WI38 (cell line): ENCODE measurements around the gene MAML3.

Experiments
- H3K4me3 ChIP-seq: 2 replicates; pipeline ENCODE4 v1.5.1; 2011; ENCODE audit warnings: low read depth, mild to moderate bottlenecking, control low read depth, low read length
- TF ChIP-seq, protein P1 (sequence below): IDR thresholded peaks from 2 replicates; pipeline ENCODE4 v1.5.1; 2012; ENCODE audit warnings: low read depth, mild to moderate bottlenecking, control low read depth, low read length

The MAML3 gene

DNA sequence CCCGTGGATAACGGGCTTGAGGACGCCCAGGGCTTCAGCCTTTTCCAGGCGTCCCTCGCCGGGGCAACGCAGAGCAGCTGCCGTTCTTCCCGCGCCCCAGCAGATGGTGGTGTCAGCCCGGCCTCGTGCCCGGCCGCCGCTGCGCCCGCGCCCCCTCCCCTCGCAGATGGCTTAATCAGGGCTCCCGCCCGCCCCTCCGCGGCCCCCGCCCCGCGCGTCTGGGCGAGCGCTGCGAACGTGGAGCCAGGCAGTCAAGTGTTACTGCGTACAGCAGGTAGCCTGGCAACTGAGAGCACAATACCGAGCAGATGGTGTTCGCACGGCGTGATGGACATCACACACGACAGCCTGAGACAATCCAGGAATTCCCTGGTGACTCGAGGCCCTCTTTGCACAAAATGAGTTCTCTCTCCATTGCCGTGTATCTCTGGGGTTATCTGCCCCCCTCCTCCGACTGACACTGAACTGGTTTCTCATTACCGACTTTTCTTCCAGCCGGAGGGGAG, 419.1 kb downstream of the MAML3 start:
- peak overlapping the region; percentile 59 for H3K4me3 ChIP-seq
- TF ChIP-seq, protein P1, sequence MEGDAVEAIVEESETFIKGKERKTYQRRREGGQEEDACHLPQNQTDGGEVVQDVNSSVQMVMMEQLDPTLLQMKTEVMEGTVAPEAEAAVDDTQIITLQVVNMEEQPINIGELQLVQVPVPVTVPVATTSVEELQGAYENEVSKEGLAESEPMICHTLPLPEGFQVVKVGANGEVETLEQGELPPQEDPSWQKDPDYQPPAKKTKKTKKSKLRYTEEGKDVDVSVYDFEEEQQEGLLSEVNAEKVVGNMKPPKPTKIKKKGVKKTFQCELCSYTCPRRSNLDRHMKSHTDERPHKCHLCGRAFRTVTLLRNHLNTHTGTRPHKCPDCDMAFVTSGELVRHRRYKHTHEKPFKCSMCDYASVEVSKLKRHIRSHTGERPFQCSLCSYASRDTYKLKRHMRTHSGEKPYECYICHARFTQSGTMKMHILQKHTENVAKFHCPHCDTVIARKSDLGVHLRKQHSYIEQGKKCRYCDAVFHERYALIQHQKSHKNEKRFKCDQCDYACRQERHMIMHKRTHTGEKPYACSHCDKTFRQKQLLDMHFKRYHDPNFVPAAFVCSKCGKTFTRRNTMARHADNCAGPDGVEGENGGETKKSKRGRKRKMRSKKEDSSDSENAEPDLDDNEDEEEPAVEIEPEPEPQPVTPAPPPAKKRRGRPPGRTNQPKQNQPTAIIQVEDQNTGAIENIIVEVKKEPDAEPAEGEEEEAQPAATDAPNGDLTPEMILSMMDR: peak; percentile 75

DNA sequence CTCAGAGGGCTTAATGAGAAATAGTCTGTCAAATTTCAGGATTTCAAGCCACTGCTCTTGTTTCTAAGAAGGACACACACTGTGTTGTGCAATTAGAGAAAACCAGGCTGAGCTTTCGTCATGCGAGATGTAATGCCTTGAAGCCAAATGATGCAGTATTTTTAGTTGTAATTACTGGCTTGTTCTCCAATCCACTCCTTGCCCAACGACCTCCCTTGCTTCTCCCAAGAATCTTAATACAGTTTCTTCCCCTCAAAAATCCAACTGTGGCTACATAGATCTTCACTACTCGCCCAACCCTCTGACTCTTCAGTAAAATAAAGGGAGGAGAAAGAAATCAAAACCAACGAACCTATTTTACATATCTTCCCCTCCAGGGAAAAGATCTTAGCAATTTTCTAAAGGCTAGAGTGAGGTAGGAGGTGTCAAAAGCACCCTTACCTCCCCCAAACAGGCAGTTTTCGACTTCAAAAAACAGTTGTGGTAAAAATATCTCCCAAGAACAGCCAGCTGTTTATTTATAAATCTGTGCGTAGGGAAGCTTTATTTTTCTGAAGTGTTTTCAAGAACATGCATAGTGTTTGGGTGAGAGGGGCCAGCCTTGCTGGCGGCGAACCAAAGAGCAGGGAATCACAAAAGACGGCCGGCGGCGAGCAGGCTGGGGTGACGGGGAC, 419.6 kb downstream of the MAML3 start:
- H3K4me3 ChIP-seq: peak overlapping the region; percentile 59

DNA sequence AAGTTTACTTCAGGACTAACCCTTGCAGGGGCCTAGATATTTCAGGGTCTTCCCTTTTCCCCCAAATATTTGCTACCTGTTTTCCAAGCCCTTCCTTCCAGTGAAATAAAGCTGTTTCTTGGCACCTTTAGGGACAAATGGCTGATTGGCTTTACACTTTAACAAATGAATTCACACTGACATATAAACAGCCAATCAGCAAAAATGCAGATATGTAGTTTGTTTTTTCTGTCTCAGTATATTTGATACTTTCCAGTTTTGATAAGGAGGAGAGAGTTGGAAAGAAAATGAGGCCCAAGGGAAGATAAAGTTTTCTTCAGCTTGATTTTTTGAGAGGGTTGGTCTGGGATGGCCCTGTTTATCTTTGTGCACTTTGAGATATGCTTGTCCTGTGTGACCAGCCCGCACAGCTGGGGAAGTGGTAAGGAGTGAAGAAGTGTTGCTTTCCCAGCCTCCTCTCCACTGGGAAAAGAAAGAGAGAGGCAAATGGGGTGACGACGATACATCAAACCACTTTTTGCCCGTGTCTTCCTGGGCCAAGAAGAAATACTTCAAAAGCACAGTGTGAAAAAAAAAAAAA, 420.9 kb downstream of the MAML3 start:
- H3K4me3 ChIP-seq: no peak overlapping the region
- TF ChIP-seq, protein P1: no peak

More for the DNA sequence above, 419.6 kb downstream of the MAML3 start:
- TF ChIP-seq, protein P1: no peak

DNA sequence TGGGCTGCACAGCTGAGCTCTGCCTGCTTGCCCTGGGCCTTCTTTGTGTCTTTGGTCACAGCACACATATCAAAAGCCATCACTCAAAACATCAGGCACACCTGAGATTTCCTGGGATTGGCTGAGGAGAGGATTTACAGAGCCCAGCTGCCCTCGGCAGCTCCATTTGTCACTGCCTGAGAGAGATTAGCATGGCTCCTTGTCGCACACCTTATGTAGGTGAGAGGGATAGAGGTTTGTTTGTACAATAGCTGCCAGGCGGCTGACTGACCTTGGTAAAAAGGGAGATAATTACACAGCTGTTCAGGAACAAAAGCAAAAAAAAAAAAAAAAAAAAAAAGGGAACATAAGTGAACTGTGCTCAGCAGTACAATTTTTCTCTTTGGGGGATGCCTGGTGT, 425.1 kb downstream of the MAML3 start:
- no peak overlapping the region for H3K4me3 ChIP-seq
- TF ChIP-seq, protein P1: no peak

DNA sequence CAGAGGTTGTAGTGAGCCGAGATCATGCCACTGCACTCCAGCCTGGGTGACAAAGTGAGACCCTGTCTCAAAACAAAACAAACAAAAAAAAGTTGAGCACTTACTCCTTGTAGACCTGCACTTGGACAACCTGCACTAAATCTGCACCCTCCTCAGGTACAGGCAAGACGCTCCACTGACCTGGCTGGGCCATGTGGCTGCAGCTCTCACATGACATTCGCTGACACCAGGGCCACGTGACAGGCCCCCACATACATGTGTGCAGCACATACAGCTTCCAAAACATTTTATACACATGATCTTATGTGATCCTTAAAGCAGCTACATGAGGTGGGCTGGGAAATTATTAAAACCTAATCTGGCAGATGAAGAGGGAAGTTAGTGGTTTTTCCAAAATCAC, 425.8 kb downstream of the MAML3 start:
- no peak overlapping the region for H3K4me3 ChIP-seq
- TF ChIP-seq, protein P1: no peak

DNA sequence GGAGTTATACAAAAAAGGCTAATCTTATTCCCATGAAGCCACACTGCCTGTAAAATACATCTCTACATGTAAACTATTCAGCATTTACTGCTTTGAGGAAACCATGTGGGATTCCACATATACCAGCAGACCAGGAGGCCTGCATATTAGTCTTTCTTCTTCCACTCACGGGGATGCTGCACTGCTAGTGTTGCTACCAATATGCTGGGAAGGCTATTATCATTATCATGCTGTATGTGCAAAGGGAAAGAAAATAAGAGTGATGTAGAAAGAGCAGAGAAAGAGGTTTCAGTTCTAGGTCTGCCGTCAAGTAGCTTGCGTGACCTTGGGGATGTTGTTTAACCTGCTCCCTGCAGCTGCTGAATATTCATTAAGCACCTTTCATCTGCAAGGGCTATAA, 427.4 kb downstream of the MAML3 start:
- TF ChIP-seq, protein P1: no peak
- no peak overlapping the region for H3K4me3 ChIP-seq

DNA sequence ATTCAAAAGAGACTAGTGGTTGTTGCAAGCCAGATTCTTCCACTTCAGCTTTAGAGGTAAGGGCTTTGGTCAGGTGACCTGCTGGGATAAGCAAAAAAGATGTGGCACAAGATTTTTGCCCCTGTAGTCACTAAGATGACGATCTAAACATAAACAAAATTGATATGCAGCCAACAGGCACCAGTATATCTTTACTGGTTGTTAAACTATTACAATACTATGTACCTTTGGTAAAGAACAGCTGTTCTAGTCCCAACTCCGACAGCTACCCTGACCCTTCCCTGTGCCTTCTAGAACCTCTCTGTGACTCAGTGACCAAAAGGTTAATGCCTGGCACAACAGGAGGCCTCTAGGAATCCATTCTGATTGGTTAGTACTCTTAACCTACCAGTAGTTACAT, 428.7 kb downstream of the MAML3 start:
- no peak overlapping the region for H3K4me3 ChIP-seq
- TF ChIP-seq, protein P1: no peak
